GM19328 (cell line): ENCODE measurements around the gene MVB12B.

ENCODE experiments used
- ATAC-seq: cut with Tn5 transposase; IDR thresholded peaks from one replicate; pipeline ENCODE4 v1.9.1; 2021; ENCODE audit warnings: mild to moderate bottlenecking, moderate library complexity; ENCODE audit not compliant: unreplicated experiment

MVB12B gene

DNA sequence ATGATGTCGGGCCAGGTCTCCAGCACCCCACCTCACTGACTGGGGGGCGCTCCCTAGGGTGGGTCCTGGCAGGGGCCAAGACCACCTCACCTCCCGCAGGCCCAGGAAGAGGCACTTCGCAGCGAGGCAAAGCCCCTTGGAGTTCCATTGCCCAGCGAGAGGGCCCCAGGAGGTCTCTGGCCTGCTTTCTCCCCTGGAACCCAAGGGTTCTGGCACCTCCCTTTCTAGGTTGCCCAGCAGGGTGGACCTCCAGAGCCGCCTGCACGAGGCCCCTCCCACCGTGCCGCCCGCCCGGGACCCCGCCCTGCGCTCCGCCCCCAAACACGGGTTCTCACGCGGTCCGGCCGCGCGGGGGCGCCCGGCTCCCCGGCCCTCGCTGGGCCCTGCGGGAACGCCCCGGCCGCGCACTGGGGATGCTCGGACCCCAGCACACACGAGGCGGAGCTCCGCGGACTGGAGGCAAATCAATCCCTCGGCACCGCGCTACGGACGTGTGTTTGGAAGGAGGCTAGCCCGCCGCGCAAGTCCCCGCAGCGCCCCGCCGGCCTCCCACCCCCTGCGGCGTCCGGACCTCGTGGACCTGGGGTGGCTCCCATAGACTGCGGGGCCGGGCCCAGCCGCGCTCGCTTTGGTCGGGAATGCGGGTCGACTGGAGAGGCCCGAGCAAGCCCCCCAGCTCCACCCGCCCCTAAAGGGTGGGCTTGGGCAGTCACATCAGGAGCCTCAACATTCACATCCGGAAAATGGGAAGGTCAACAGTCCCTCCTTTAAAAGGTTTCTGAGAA, 187.6 kb downstream of the MVB12B start:
- no peak for ATAC-seq

DNA sequence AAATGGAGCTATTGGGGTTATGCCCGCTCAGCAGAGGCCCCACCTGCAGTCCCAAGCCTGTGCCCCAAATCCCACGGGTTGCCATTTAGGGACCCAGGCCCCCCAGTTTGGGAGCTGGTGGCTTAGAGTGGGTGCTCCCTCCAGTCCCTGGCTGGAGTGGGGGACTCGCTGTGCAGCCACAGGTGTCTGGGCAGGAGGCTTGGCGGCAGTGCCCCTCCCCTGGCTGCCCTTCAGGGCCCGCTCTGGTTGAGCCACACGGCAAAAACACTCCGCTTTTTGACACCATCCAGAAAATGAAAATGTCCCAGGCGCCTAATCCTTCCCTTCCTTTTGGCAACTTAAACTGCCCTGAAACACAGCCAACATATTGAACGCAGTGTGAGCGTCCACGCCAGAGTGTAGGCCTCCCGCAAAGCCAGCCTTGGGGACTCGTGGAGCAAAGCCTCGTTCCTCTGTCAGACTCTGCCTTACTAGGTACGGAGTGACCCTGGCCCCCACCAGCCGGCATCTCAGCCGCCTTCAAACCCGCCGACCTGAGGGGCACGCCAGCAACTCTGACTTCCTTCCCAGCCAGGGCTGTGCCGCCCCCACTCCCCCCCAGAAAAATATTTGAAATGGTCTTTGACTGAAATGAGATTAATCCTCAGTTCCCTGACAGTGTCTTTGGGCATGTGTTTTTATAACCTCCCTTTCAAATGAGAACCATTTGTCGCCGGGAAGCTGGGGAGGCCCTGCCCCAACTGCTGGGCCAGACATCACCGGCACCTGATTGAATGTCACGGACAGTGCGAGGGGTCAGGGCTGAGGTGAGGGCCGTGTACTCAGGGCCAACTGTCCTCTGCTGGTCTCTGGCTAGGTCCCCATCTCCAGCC, 188.6 kb downstream of the MVB12B start:
- ATAC-seq, result no peak

GRCh38 chr9:126515873-126516505, 189.4 kb downstream of the MVB12B start:
- ATAC-seq, result no peak

- no peak for ATAC-seq
These were observed 189.9 kb downstream of the MVB12B start for GRCh38 chr9:126516561-126516935.

DNA sequence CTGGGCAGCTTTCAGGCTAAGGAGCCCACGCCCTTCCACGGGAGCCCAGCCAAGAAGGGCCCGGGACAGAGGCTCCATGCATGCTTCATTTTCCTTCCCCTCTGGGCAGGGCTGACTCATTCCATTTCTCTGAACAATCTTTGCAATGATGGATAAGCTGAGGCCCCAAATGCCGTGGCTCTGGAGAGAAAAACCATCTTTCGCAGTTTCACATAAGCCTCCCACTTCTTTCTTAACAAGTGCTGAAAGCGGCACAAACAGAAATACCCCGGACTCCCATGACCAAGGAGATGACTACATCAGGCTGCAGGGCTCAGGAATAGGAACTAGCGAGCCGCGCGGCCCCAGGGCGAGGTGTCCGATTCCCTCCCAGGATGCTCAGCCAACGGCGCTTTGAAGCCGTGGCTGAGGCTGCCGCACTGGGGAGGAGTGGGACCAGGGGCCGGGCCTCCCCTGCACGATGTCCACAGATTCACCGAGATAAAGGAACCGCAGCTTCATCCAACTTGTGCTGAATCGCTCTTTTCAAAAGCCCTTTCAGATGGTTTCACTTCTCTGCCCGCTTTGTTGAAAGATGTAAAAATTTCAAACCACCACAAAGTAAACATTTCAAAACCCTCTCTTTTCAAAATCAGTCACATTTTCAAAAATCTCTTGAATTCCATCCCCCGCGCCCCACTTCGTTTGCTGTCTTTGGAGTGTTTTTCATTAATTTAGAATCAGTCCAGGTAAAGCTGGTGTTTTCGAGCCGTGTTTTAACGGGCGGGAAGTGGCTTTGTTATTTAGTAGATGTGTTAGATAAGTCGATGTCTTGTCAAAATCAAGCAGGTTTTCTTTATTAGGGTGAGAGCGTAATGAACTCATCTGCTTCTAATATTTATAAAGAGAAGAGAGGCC, 190.6 kb downstream of the MVB12B start:
- ATAC-seq, result no peak

GRCh38 chr9:126517833-126518356, 191.3 kb downstream of the MVB12B start:
- no peak for ATAC-seq

GRCh38 chr9:126518763-126519162, 192.1 kb downstream of the MVB12B start:
- ATAC-seq, result no peak

- no peak for ATAC-seq
These were observed 193.2 kb downstream of the MVB12B start for GRCh38 chr9:126519660-126520420.

DNA sequence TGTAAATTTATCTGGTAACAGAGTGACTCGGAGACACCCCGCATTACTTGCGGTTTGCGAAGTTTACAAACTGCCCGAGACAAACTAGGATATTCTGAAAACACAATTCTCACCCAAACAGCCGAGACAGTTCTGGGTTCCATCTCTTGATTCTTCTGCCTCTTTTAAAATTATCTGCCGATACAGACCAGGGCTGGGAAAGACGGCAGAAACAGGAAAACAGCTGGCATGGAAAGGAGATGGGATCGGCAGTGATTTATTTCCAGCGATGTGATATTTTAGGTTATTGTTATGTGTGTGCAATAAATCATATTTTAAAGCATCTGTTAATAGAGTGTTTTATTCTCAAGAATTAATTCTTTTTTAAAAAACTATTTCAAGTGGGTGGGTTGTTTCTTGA, 193.8 kb downstream of the MVB12B start:
- ATAC-seq, result no peak

DNA sequence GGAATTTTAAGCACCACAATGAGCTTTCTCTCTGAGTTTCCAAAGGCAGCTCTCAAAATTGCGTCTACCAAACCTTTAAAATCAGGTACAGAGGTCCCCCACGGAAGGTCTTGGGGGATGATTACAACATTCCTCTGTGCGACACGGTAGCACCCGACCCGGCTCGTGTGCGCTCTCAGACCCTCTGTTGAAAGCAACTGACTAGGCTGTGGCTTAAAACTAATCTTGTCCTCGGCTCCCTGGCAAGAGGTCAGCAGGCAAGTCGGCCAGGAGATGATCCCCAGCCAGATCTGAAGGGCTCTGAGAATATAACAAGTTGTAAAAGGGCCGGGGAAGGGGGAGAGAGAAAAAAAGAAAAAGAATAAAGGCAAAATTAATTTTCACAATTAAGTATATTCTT, 194.5 kb downstream of the MVB12B start:
- no peak for ATAC-seq

DNA sequence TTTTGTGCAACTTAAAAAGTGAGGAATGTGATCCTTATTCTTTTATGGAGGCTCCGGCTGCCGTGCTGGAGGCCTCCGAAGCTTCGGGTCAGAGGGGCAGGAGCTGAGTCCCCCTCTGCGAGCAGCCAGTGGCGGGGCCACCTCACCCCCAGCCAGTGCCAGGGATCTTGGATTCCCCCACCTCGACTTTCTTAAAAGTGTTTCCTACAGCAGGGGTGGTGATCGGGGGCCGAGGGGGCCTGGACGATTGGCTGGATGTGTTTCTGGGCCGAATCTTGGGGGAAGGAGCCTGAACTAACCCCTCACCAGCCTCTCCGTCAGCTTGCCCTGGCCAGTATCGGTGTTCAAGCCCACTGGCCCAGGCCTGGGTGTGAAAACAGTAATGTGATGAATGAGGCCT, 194.9 kb downstream of the MVB12B start:
- no peak for ATAC-seq

DNA sequence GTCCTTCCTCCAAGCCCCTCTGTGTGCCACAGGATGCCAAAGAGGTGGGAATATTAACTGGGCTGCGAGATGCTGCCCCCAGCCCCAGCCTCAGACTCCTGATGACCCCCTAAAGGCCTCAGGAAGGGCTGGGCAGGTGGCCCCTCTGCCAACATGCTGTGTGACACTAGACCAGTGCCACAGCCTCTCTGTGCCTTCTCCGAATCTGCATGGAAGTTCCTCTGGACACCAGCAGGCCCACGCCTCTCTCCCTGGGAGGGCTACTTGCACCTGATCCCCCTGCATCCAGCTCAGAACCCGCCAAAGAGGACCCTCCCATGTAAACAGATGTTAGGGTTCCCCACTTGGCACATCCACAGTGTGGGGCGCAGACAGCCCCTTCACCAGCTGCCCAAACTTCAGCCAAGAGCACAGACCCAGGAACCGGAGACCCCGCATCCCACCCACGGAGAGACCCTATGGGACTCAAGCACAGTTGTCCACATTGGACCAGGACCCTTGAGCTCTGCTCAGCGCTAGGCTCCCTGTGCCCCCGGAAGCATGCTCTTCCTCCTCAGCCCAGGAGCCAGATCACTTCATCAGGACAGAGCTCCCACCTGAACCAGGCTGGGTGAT, 195.5 kb downstream of the MVB12B start:
- no peak for ATAC-seq

DNA sequence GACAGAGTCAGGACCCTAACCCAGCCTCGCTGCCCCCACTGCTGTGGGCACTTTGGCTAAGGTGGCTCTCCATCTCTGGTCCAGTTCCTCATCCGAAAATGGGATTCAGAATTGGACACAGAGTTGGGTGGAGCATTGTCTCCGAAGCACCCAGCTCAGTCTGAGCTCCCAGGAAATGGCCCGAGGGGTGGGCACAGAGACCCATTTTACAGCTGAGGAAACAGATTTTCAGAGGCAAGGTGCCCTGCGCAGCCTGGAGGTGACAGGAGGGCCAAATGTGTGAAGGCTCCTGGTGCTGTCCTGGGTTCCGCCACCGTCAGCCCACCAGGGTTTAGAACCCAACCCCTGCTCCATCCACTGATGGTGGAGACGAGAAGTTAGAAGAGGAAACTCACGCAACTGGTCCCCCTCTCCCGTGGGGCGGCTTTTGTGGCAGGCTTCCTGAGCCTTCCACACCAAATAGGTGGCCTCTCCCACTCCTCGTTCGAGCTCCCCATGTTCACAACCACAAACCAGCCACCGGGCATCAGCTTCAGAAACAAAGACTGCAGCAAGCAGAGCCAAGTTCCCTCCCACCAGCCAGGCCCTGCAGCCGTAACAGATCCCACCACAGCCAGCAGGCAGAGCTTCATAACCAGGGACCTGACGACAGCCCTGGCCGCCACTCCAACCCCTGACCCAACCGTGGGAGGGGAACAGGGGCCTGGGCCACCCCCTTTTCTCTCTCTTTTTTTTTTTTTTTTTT, 196.2 kb downstream of the MVB12B start:
- ATAC-seq, result no peak

- ATAC-seq, result no peak
These were observed 197.0 kb downstream of the MVB12B start for GRCh38 chr9:126523611-126524111.

- no peak for ATAC-seq
These were observed 197.9 kb downstream of the MVB12B start for GRCh38 chr9:126524353-126525077.

DNA sequence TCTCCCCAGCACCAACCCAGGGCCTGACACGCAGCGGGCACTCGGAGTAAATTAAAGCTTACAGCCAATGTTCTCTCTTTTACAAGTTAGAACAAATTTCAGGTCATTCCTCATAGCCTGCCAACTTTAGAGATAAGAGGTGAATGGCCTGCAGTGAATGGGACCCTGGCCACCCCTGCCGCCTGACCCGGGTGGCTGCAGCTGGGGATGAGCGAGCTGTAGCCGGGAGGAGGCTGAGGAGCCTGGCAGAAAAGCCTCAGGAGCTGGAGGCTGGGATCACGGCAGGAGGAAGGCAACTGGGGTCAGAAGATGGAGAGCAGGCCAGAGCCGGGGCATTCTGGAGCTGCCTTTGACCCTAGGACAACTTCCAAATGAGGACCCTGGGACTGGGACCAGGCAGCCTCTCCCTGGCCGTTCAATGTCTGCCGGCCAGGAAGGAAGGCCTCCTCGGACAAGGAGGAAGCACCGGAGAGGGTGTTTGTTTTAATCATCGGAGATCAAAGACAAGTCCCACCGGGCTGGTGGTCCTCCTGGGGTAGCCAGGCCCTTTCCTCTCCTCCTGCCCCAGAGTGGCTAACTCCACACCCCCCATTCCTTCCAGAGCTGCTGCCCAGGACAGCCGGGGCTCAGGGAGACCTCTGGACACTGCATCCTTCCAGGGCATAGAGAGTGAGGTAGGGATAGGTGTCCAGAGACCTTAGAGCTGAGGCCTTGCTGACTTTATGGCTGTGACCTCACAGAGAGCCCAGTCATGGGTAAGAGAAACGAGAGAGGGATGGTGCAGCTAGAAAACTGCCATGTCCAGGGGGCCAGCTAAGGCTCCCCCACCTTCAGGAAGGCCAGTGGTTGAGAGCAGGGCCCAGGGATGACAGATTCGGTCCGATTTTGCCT, 199.8 kb downstream of the MVB12B start:
- ATAC-seq, result no peak
